HEK293 (cell line): Measurements from ENCODE around the gene RBM45.

Source experiments
- CTCF ChIA-PET: fragments of 350-600 bp; formaldehyde crosslinking; extraction: SDS; loops from one replicate; lab custom pipeline; 2021; ENCODE audit warnings: antibody characterized with exemption; lab: Yijun Ruan, JAX
- POLR2A ChIA-PET: fragments of 300-600 bp; formaldehyde crosslinking; extraction: SDS; loops from one replicate; lab custom pipeline; 2020; ENCODE audit warnings: antibody characterized with exemption, inconsistent platforms; lab: Yijun Ruan, JAX
- H3K27ac ChIP-seq: fragments of 200-500 bp; sonication (Bioruptor generic); 2 replicates; pipeline ENCODE4 v1.5.1; 2014; ENCODE audit warnings: low read depth, low read length, control low read depth, inconsistent platforms; ENCODE audit errors: extremely low read depth
- H3K36me3 ChIP-seq, 2 experiments: fragments of 200-500 bp in 1 of 2; sonication (Bioruptor generic) in 1 of 2; 1 replicate in 1 of 2; 2 replicates in 1 of 2; pipeline ENCODE4 v1.5.1; 2014 to 2017; ENCODE audit warnings: inconsistent platforms in 2 of 2, low read length in 2 of 2; ENCODE audit not compliant: control insufficient read depth in 2 of 2, insufficient read depth in 1 of 2
- H3K4me1 ChIP-seq: fragments of 200-500 bp; sonication (Bioruptor generic); 2 replicates; pipeline ENCODE4 v1.5.1; 2014; ENCODE audit warnings: mild to moderate bottlenecking, low read length, inconsistent platforms; ENCODE audit not compliant: control insufficient read depth, insufficient read depth
- H3K4me3 ChIP-seq: 2 replicates; pipeline ENCODE4 v1.5.1; 2011; ENCODE audit warnings: low read depth, mild to moderate bottlenecking, control low read depth, low read length, moderate library complexity
- H3K9me3 ChIP-seq: fragments of 200-500 bp; sonication (Bioruptor generic); 2 replicates; pipeline ENCODE4 v1.5.1; 2014; ENCODE audit warnings: low read depth, low read length, inconsistent platforms; ENCODE audit not compliant: control insufficient read depth, insufficient read depth
- FEZF1 ChIP-seq: fragments of 450-650 bp; formaldehyde crosslinking; IDR thresholded peaks from 2 replicates; pipeline ENCODE4 v1.5.1; 2016; ENCODE audit warnings: missing biosample characterization, missing genetic modification characterization
- GLI4 ChIP-seq: fragments of 450-650 bp; formaldehyde crosslinking; IDR thresholded peaks from 2 replicates; pipeline ENCODE4 v1.5.1; 2016; ENCODE audit warnings: missing biosample characterization, missing genetic modification characterization
- OVOL3 ChIP-seq: fragments of 450-650 bp; formaldehyde crosslinking; IDR thresholded peaks from 2 replicates; pipeline ENCODE4 v1.5.1; 2016; ENCODE audit warnings: missing biosample characterization, missing genetic modification characterization
- SETDB1 ChIP-seq: IDR thresholded peaks from one replicate; pipeline ENCODE4 v1.6.1; 2017; ENCODE audit warnings: mild to moderate bottlenecking, low read length, moderate library complexity, mixed read lengths; ENCODE audit not compliant: insufficient read length
- YY1 ChIP-seq: fragments of 450-650 bp; formaldehyde crosslinking; IDR thresholded peaks from 2 replicates; pipeline ENCODE4 v1.5.1; 2018; ENCODE audit warnings: missing biosample characterization, missing genetic modification characterization
- ZBTB17 ChIP-seq: fragments of 450-650 bp; formaldehyde crosslinking; IDR thresholded peaks from 2 replicates; pipeline ENCODE4 v1.5.1; 2016; ENCODE audit warnings: missing biosample characterization, missing genetic modification characterization
- ZBTB7A ChIP-seq: fragments of 450-650 bp; formaldehyde crosslinking; IDR thresholded peaks from 2 replicates; pipeline ENCODE4 v1.5.1; 2016; ENCODE audit warnings: low read depth, missing biosample characterization, missing genetic modification characterization
- ZEB2 ChIP-seq: fragments of 450-650 bp; formaldehyde crosslinking; IDR thresholded peaks from 2 replicates; pipeline ENCODE4 v1.5.1; 2016; ENCODE audit warnings: missing biosample characterization, missing genetic modification characterization
- ZNF175 ChIP-seq: fragments of 450-650 bp; formaldehyde crosslinking; IDR thresholded peaks from 2 replicates; pipeline ENCODE4 v1.5.1; 2016; ENCODE audit warnings: missing biosample characterization, missing genetic modification characterization
- ZNF214 ChIP-seq: fragments of 450-650 bp; formaldehyde crosslinking; IDR thresholded peaks from 2 replicates; pipeline ENCODE4 v1.5.1; 2017; ENCODE audit warnings: missing biosample characterization, mild to moderate bottlenecking, missing genetic modification characterization, borderline replicate concordance
- ZNF404 ChIP-seq: fragments of 450-650 bp; formaldehyde crosslinking; IDR thresholded peaks from 2 replicates; pipeline ENCODE4 v1.5.1; 2017; ENCODE audit warnings: missing biosample characterization, missing genetic modification characterization
- ZNF426 ChIP-seq: fragments of 450-650 bp; formaldehyde crosslinking; IDR thresholded peaks from 2 replicates; pipeline ENCODE4 v1.5.1; 2017; ENCODE audit warnings: missing biosample characterization, missing genetic modification characterization, mild to moderate bottlenecking, inconsistent platforms, moderate library complexity
- ZNF548 ChIP-seq: fragments of 450-650 bp; formaldehyde crosslinking; IDR thresholded peaks from 2 replicates; pipeline ENCODE4 v1.5.1; 2016; ENCODE audit warnings: missing biosample characterization, missing genetic modification characterization
- ZNF626 ChIP-seq: fragments of 450-650 bp; sonication (Bioruptor Pico); formaldehyde crosslinking; IDR thresholded peaks from 2 replicates; pipeline ENCODE4 v1.5.1; 2018; ENCODE audit warnings: missing biosample characterization, missing genetic modification characterization, inconsistent platforms
- ZNF660 ChIP-seq: fragments of 450-650 bp; IDR thresholded peaks from 2 replicates; pipeline ENCODE4 v1.5.1; 2018; ENCODE audit warnings: missing biosample characterization, mild to moderate bottlenecking, missing genetic modification characterization
- ZNF792 ChIP-seq: fragments of 450-650 bp; formaldehyde crosslinking; IDR thresholded peaks from 2 replicates; pipeline ENCODE4 v1.5.1; 2016; ENCODE audit warnings: missing biosample characterization, missing genetic modification characterization
- ZNF837 ChIP-seq: fragments of 450-650 bp; formaldehyde crosslinking; IDR thresholded peaks from 2 replicates; pipeline ENCODE4 v1.5.1; 2016; ENCODE audit warnings: missing biosample characterization, missing genetic modification characterization
- TF ChIP-seq, protein P1 (sequence below): fragments of 450-650 bp; formaldehyde crosslinking; IDR thresholded peaks from 2 replicates; pipeline ENCODE4 v1.5.1; 2016; ENCODE audit warnings: missing biosample characterization, missing genetic modification characterization
- TF ChIP-seq, protein P2 (sequence below): fragments of 450-650 bp; formaldehyde crosslinking; IDR thresholded peaks from 2 replicates; pipeline ENCODE4 v1.5.1; 2017; ENCODE audit warnings: missing biosample characterization, mild to moderate bottlenecking, missing genetic modification characterization, moderate library complexity

RBM45 gene

DNA sequence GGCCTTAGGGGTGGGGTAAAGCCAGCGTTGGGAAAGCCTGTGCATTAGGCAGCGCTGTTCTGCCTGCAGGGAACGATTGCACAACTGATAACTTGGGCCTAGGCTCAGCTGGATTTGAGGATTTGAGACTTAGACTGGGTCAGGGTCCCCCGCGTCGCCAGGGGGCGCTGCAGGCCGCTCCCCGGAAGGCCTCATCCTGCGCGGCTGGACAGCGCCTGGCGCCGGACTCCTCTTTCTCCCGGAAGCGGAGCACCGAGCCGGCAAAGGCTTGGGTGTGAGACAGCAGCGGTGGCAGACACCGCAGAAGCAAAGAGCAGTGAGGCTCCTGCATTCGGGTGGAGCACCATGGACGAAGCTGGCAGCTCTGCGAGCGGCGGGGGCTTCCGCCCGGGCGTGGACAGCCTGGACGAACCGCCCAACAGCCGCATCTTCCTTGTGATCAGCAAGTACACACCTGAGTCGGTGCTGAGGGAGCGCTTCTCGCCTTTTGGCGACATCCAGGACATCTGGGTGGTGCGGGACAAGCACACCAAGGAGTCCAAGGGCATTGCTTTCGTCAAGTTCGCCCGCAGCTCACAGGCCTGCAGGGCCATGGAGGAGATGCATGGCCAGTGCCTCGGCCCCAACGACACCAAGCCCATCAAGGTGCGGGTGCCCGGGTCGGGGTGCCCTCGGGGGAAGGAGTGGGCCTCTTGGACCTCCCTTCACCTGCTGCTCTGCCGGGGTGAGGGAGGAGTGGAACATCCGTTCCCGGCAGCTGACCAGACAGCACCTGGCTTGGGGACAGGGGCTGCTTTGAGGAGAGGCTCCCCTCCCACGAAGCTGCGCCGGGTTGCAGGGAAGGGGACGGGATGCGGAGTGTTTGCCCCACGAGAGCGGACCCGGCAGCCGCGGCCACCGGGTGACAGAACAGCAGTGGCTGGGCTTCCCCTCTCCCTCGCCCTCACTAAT lies at the start of gene RBM45 (continued):
- TF ChIP-seq OVOL3 (no peak), ZNF626 (tag by site-specific recombination) (no peak), ZNF660 (tag by site-specific recombination) (peak; percentile 96), GLI4 (tag by site-specific recombination) (no peak), ZNF426 (tag by site-specific recombination) (no peak)
- TF ChIP-seq, protein P1, sequence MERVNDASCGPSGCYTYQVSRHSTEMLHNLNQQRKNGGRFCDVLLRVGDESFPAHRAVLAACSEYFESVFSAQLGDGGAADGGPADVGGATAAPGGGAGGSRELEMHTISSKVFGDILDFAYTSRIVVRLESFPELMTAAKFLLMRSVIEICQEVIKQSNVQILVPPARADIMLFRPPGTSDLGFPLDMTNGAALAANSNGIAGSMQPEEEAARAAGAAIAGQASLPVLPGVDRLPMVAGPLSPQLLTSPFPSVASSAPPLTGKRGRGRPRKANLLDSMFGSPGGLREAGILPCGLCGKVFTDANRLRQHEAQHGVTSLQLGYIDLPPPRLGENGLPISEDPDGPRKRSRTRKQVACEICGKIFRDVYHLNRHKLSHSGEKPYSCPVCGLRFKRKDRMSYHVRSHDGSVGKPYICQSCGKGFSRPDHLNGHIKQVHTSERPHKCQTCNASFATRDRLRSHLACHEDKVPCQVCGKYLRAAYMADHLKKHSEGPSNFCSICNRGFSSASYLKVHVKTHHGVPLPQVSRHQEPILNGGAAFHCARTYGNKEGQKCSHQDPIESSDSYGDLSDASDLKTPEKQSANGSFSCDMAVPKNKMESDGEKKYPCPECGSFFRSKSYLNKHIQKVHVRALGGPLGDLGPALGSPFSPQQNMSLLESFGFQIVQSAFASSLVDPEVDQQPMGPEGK (tag by site-specific recombination): 0 out of 2 replicates have a peak, but pooled peaks have one; percentile 30

DNA sequence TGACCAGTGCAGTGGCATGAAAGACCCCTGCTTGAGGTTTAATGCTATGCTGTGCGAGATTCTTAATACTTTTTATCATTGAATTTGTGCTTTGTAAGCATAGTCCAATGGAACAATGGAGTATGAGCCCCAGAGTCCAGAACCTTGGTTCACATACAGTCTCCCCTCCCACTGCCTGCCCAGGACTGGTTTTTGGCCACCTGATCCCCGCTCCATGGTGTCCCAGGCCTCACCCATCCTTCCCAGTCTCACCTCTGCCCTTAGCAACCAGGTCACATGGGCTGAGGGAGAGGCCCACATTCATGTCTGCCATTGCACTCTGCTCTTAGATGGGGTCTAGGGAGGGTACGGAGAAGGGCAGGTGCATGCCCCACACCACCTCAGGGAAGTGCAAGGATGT lies 45.9 kb upstream of the RBM45 start:
- Histone ChIP-seq H3K4me3 (no peak overlapping the region), H3K9me3 (no peaks in the 10 kb centered on the region), H3K4me1 (no peaks in the 10 kb centered on the region), H3K36me3 (no peaks in the 10 kb centered on the region), H3K27ac (no peak overlapping the region)
- ChIA-PET POLR2A (no interaction called here), CTCF (no interaction called here)
- TF ChIP-seq ZBTB17 (tag by site-specific recombination) (no peak), ZNF214 (tag by site-specific recombination) (no peak), YY1 (tag by site-specific recombination) (no peak), ZNF837 (tag by site-specific recombination) (no peak), ZNF404 (tag by site-specific recombination) (no peak), FEZF1 (no peak), ZNF548 (tag by site-specific recombination) (no peak), ZNF175 (no peak), ZNF792 (tag by site-specific recombination) (no peak), ZBTB7A (no peak), SETDB1 (no peak), ZEB2 (tag by site-specific recombination) (no peak)
- TF ChIP-seq, protein P2, sequence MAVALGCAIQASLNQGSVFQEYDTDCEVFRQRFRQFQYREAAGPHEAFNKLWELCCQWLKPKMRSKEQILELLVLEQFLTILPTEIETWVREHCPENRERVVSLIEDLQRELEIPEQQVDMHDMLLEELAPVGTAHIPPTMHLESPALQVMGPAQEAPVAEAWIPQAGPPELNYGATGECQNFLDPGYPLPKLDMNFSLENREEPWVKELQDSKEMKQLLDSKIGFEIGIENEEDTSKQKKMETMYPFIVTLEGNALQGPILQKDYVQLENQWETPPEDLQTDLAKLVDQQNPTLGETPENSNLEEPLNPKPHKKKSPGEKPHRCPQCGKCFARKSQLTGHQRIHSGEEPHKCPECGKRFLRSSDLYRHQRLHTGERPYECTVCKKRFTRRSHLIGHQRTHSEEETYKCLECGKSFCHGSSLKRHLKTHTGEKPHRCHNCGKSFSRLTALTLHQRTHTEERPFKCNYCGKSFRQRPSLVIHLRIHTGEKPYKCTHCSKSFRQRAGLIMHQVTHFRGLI (tag by site-specific recombination): no peak
- TF ChIP-seq, protein P1 (tag by site-specific recombination): no peak
